HEK293 (cell line): Measurements from ENCODE around the gene GTPBP3.

ENCODE experiments used
- BCL11B ChIP-seq: fragments of 450-650 bp; formaldehyde crosslinking; IDR thresholded peaks from 2 replicates; pipeline ENCODE4 v1.5.1; 2016; ENCODE audit warnings: low read depth, missing biosample characterization, missing genetic modification characterization
- BCL6B ChIP-seq: fragments of 450-650 bp; formaldehyde crosslinking; IDR thresholded peaks from 2 replicates; pipeline ENCODE4 v1.5.1; 2017; ENCODE audit warnings: missing biosample characterization, missing genetic modification characterization
- ELK4 ChIP-seq: IDR thresholded peaks from 2 replicates; pipeline ENCODE4 v1.6.1; 2011; ENCODE audit warnings: mild to moderate bottlenecking, low read depth, low read length, borderline replicate concordance
- GLIS2 ChIP-seq: fragments of 450-650 bp; formaldehyde crosslinking; IDR thresholded peaks from 2 replicates; pipeline ENCODE4 v1.5.1; 2016; ENCODE audit warnings: missing biosample characterization, missing genetic modification characterization
- RBAK ChIP-seq: fragments of 450-650 bp; formaldehyde crosslinking; IDR thresholded peaks from 2 replicates; pipeline ENCODE4 v1.5.1; 2016; ENCODE audit warnings: missing biosample characterization, missing genetic modification characterization
- SP2 ChIP-seq: fragments of 450-650 bp; formaldehyde crosslinking; IDR thresholded peaks from 2 replicates; pipeline ENCODE4 v1.5.1; 2016; ENCODE audit warnings: missing biosample characterization, missing genetic modification characterization
- ZBTB10 ChIP-seq: fragments of 450-650 bp; formaldehyde crosslinking; IDR thresholded peaks from 2 replicates; pipeline ENCODE4 v1.5.1; 2016; ENCODE audit warnings: missing biosample characterization, missing genetic modification characterization
- ZBTB8A ChIP-seq: fragments of 450-650 bp; formaldehyde crosslinking; IDR thresholded peaks from 2 replicates; pipeline ENCODE4 v1.5.1; 2016; ENCODE audit warnings: missing biosample characterization, missing genetic modification characterization
- ZEB2 ChIP-seq: fragments of 450-650 bp; formaldehyde crosslinking; IDR thresholded peaks from 2 replicates; pipeline ENCODE4 v1.5.1; 2016; ENCODE audit warnings: missing biosample characterization, missing genetic modification characterization
- ZFHX2 ChIP-seq: fragments of 450-650 bp; formaldehyde crosslinking; conservative IDR thresholded peaks from 2 replicates; pipeline ENCODE4 v1.5.1; 2016; ENCODE audit warnings: missing biosample characterization, missing genetic modification characterization
- ZNF133 ChIP-seq: fragments of 450-650 bp; formaldehyde crosslinking; IDR thresholded peaks from 2 replicates; pipeline ENCODE4 v1.5.1; 2016; ENCODE audit warnings: missing biosample characterization, missing genetic modification characterization
- ZNF169 ChIP-seq: fragments of 450-650 bp; formaldehyde crosslinking; IDR thresholded peaks from 2 replicates; pipeline ENCODE4 v1.5.1; 2016; ENCODE audit warnings: missing biosample characterization, missing genetic modification characterization
- ZNF184 ChIP-seq: fragments of 450-650 bp; IDR thresholded peaks from 2 replicates; pipeline ENCODE4 v1.5.1; 2018; ENCODE audit warnings: missing biosample characterization, mild to moderate bottlenecking, missing genetic modification characterization
- ZNF202 ChIP-seq: fragments of 450-650 bp; formaldehyde crosslinking; IDR thresholded peaks from 2 replicates; pipeline ENCODE4 v1.5.1; 2016; ENCODE audit warnings: missing biosample characterization, missing genetic modification characterization, borderline replicate concordance
- ZNF302 ChIP-seq: fragments of 450-650 bp; formaldehyde crosslinking; IDR thresholded peaks from 2 replicates; pipeline ENCODE4 v1.5.1; 2016; ENCODE audit warnings: missing biosample characterization, missing genetic modification characterization, low read depth
- ZNF391 ChIP-seq: fragments of 450-650 bp; formaldehyde crosslinking; IDR thresholded peaks from 2 replicates; pipeline ENCODE4 v1.5.1; 2016; ENCODE audit warnings: low read depth, missing biosample characterization, missing genetic modification characterization, borderline replicate concordance
- ZNF426 ChIP-seq: fragments of 450-650 bp; formaldehyde crosslinking; IDR thresholded peaks from 2 replicates; pipeline ENCODE4 v1.5.1; 2017; ENCODE audit warnings: missing biosample characterization, missing genetic modification characterization, mild to moderate bottlenecking, inconsistent platforms, moderate library complexity
- ZNF518A ChIP-seq: fragments of 450-650 bp; formaldehyde crosslinking; conservative IDR thresholded peaks from 2 replicates; pipeline ENCODE4 v1.5.1; 2016; ENCODE audit warnings: low read depth, missing biosample characterization, missing genetic modification characterization
- ZNF529 ChIP-seq: fragments of 450-650 bp; formaldehyde crosslinking; IDR thresholded peaks from 2 replicates; pipeline ENCODE4 v1.5.1; 2017; ENCODE audit warnings: missing genetic modification characterization, missing biosample characterization; ENCODE audit not compliant: insufficient replicate concordance
- ZNF548 ChIP-seq: fragments of 450-650 bp; formaldehyde crosslinking; IDR thresholded peaks from 2 replicates; pipeline ENCODE4 v1.5.1; 2016; ENCODE audit warnings: missing biosample characterization, missing genetic modification characterization
- ZNF561 ChIP-seq: fragments of 450-650 bp; IDR thresholded peaks from 2 replicates; pipeline ENCODE4 v1.5.1; 2018; ENCODE audit warnings: missing biosample characterization, missing genetic modification characterization, borderline replicate concordance
- ZNF624 ChIP-seq: fragments of 450-650 bp; formaldehyde crosslinking; IDR thresholded peaks from 2 replicates; pipeline ENCODE4 v1.5.1; 2017; ENCODE audit warnings: missing biosample characterization, missing genetic modification characterization
- ZNF660 ChIP-seq: fragments of 450-650 bp; IDR thresholded peaks from 2 replicates; pipeline ENCODE4 v1.5.1; 2018; ENCODE audit warnings: missing biosample characterization, mild to moderate bottlenecking, missing genetic modification characterization
- ZNF704 ChIP-seq: fragments of 450-650 bp; formaldehyde crosslinking; IDR thresholded peaks from 2 replicates; pipeline ENCODE4 v1.5.1; 2016; ENCODE audit warnings: missing biosample characterization, missing genetic modification characterization
- ZSCAN30 ChIP-seq: fragments of 450-650 bp; IDR thresholded peaks from 2 replicates; pipeline ENCODE4 v1.5.1; 2018; ENCODE audit warnings: missing biosample characterization, mild to moderate bottlenecking, missing genetic modification characterization, moderate library complexity

Gene GTPBP3

GRCh38 chr19:17334414-17335409, 2.6 kb upstream of the GTPBP3 start, which contains the start of gene ANO8 (continued):
- TF ChIP-seq BCL6B (no peak), ZNF548 (tag by site-specific recombination) (no peak), ZNF704 (no peak), ZSCAN30 (tag by site-specific recombination) (peak; percentile 100), GLIS2 (tag by site-specific recombination) (peak; percentile 40; the same call in 1 of the 2 replicates), ZNF169 (tag by site-specific recombination) (peak; percentile 84; the same call in 1 of the 2 replicates), ZNF624 (tag by site-specific recombination) (no peak; the same call in 1 of the 2 replicates), ZBTB10 (tag by site-specific recombination) (peak; percentile 100), SP2 (tag by site-specific recombination) (peak; percentile 87), ZNF561 (peak; percentile 100), ZNF391 (peak; percentile 99), ZNF518A (no peak), ZNF426 (tag by site-specific recombination) (no peak), RBAK (tag by site-specific recombination) (peak; percentile 50; the same call in 1 of the 2 replicates), ZBTB8A (peak; percentile 93), ZNF184 (tag by site-specific recombination) (peak; percentile 97), ZNF202 (tag by site-specific recombination) (no peak), ZNF133 (tag by site-specific recombination) (peak; percentile 43), ZFHX2 (tag by site-specific recombination) (peak; percentile 92), ELK4 (no peak), ZEB2 (tag by site-specific recombination) (peak; percentile 98), ZNF660 (tag by site-specific recombination) (peak; percentile 99), ZNF302 (tag by site-specific recombination) (0 out of 2 replicates have a peak, but pooled peaks have one; percentile 49), ZNF529 (tag by site-specific recombination) (peak; percentile 63), BCL11B (tag by site-specific recombination) (peak; percentile 97)
